Activated CD4-positive, alpha-beta T cell treated with anti-CD3 and anti-CD28 coated beads, Interleukin-2, amount 50 U/mL, for 48 hours (primary cell): Measurements from ENCODE around the gene RPS6KL1.

Source experiments
- DNase-seq, 2 experiments: peaks; one replicate each; pipeline ENCODE4 v3.0.0-alpha.2; 2020

The RPS6KL1 gene

DNA sequence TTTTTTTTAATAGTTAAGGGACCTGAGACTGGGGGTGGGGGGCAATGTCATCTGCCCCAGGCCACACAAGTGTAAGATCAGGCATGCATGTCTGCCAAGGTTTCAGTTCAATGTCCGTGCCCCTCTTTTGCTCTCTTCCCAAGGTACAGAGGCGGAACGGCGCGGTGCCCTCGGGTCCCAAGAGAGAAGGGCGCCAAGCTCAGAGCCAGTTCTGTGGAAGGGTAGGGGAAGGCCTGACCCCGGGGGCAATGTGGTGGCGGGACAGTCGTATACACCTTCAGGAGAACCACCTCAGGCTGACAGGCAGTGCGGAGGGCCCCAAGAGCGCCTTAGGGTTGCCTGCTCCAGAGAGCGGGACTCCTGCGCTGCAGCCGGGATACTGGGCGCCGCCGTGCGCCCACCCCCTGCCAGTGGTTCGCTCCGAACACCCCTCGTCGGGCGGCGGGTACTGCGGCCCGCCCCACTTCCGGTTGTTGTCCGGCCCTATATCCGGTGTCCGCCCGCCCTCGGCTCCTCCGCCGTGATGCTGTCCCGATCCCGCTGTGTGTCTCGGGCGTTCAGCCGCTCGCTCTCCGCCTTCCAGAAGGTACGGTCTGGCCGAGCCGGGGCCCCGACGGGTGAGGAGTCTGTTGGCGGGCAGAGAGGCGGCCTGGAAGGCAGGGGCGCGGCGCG is 41.5 kb downstream of the RPS6KL1 start, which contains the start of gene DLST:
DLST (plus strand) TSS at position 486 of the 672 bp plus-strand sequence; CDS start at position 524, 38 bp downstream.
- DNase-seq: peak; percentile 88 to 90

GRCh38 chr14:74879427-74880182 is 43.5 kb downstream of the RPS6KL1 start:
- no peak for DNase-seq

- peak; percentile 11 to 25 for DNase-seq
Measured at GRCh38 chr14:74875941-74876913, 46.8 kb downstream of the RPS6KL1 start, which contains the start of gene PROX2. PROX2 (minus strand) TSS chr14:74876145; CDS start chr14:74863834, 12,311 bp downstream.

GRCh38 chr14:74875204-74875603 is 47.9 kb downstream of the RPS6KL1 start:
- no peak for DNase-seq

DNA sequence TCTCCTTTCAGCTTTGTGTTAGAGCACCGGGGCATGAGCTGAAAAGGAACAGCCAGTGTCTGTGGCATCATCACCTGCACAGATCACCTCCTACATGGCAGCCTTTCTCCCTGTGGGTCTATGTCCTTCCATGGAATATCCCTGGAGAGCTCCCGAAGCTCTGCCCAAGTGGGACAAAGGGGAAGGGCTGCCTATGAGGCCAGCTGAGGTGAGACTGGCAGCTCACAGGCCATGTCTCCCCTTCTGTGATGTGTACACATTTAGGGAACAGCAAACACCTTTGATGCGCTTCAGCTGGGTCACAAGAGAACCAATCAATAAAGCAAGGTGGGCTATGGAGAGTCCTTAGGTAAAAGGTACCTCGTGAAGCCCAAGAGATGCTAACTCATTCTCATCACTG is 51.2 kb downstream of the RPS6KL1 start:
- no peak for DNase-seq

GRCh38 chr14:74868739-74869138 is 54.3 kb downstream of the RPS6KL1 start:
- DNase-seq: no peak

DNA sequence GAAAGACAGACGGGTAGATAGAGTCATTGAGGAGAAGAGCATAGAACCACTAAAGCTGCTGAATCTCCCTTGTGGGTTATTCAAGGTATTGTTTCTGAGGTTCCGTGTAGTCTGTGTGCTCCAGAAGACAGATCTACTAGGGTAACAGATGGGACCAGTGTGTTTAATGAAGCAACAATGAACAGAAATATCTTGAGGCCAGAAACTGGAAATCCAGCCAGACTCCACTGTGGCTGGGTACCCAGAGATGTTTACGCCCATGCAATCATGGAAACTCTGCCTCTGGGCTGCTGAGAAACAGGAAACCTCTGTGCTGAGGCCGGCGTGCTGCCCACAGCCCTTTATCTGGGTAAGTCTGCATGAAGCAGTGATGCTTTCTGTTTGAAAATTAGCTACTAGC is 55.4 kb downstream of the RPS6KL1 start:
- DNase-seq: peak; percentile 58 to 67

DNA sequence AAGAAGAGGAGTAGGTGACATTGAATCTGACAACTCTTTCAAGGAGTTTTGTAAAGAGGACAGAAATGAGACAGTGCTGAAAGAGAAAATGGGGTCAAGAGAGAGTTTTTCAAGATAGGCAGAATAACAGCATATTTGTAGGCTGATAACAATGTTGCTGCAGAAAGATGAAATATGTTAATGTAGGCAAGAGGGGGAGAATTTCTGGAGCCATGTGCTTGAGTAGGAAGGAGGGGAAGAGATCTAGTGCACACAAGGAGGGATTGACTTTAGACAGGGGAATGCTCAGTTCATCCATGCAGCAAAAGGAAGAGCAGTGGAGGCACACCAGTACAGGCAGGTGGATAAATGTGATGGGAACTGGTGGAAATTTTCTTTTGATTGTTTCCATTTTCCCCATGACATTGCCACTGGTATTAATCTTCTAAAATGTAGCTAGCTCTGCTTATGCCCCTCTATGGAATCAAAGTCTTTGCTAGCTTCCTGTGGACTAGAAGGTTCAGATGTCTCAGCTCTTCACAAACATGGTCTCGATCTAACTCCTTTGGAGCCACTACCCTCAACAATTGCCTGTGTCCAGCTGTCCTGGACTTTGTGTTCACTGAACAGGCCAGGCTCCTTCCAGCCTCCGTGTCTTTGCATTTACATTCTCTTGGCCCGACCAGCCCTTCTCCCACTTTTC is 56.2 kb downstream of the RPS6KL1 start:
- no peak for DNase-seq

- DNase-seq: no peak
Measured at GRCh38 chr14:74865156-74865555, 57.9 kb downstream of the RPS6KL1 start.

GRCh38 chr14:74864198-74864597 is 58.9 kb downstream of the RPS6KL1 start:
- no peak for DNase-seq

GRCh38 chr14:74863274-74863673 is 59.8 kb downstream of the RPS6KL1 start:
- no peak for DNase-seq

GRCh38 chr14:74861734-74862090 is 61.3 kb downstream of the RPS6KL1 start:
- no peak for DNase-seq

GRCh38 chr14:74860899-74861733 is 61.9 kb downstream of the RPS6KL1 start:
- DNase-seq: peak; percentile 97 to 98

DNA sequence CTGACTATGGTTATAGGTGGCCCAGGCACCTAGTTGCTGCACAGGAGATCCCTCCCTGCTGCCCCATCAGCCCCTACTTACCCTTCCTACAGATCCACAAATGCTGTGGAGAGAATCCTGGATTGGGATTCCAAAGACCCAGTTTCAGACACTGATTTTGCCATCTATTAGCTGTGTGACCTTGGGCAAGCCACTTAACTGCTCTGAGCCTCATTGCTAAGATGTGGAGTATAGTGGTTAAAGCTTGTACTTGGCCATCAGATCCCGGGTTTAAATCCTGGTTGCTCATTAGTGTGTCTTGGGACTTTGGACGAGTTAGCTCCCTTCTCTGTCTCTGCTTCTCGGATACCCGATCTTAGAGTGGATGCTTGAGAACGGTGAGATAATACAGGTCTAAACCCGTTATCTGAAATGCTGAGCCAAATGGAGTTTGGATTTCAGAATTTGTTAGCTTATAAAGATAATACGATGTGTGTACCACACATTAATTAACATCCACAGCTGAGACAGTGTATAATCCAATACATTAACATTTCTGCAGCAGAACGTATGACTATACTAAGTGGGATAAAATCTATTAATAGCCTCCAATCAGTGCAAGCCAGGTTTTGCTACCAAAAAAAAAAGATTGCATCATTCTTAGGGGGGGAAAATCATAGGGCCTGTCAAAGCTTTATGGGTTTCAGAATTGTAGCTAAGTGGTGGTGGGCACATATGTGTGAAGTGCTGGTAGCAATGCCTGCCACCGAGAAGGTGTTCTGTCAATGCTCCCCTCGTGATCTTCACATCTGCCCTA is 63.1 kb downstream of the RPS6KL1 start:
- DNase-seq: no peak

GRCh38 chr14:74858022-74858421 is 65.0 kb downstream of the RPS6KL1 start:
- DNase-seq: no peak

DNA sequence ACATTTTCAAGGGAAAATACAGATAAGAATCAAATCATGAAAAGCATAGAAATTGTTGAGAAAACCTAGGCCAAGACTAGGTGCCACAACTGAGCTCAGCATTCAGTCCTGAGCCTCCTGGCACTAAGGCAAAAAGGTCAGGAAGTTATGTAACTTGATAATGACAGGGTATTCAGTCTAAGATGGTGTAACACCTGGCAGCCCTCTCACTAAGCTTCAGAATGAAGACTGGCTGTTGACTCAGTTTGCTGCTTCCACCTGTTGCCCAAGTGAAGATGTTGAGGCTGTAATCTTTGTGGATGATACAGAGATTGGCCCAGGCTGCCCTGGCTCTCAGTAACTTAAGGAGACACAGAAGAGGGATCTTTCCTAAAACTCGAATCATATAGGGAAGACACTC is 66.7 kb downstream of the RPS6KL1 start:
- no peak for DNase-seq

DNA sequence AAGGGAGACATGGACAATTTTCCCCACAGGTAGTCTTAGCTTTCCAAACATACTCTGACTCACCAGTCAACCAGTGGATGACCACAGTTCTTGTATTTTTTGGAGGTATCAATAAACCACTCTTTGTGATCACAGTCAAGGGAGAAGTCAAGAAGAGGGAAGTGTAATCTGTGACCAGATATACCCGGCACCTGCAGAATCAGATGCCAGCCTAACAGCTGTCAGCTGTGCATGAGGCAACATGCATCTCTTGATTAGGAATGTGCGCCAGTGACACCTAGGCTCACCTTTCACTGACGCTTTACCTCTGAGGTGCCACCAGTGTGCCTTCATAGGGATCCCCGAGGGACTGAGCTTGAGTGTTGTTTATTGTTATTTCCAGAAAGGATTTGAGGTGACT is 67.1 kb downstream of the RPS6KL1 start:
- no peak for DNase-seq

DNA sequence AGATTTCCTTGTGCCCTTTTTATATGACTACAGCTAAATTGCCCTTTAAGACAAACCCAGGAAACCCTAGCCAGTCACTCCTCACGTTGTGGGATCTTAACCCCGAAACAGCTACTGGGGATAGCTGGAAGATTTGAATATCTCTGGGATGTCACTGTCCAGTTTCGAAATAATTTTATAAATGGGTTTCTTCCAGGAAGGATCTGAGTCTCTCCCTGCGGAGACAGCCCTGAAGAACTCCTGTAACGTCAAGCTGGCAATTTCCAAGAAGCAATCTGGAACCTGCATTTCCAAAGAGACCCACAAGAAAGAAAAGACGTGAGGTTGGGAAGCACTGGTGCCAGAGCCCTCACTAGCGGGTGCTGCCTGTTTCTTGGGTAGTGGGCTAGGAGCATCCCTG is 68.0 kb downstream of the RPS6KL1 start:
- DNase-seq: no peak
